ENCODE measurements around the gene SIRT5. TPM values are rescaled to one million over a fixed set of nuclear protein-coding genes. Genes with fewer than 3 reads are reported as not detected.

The SIRT5 gene
- polyA plus RNA-seq, 1 experiment = 5.3 TPM

DNA sequence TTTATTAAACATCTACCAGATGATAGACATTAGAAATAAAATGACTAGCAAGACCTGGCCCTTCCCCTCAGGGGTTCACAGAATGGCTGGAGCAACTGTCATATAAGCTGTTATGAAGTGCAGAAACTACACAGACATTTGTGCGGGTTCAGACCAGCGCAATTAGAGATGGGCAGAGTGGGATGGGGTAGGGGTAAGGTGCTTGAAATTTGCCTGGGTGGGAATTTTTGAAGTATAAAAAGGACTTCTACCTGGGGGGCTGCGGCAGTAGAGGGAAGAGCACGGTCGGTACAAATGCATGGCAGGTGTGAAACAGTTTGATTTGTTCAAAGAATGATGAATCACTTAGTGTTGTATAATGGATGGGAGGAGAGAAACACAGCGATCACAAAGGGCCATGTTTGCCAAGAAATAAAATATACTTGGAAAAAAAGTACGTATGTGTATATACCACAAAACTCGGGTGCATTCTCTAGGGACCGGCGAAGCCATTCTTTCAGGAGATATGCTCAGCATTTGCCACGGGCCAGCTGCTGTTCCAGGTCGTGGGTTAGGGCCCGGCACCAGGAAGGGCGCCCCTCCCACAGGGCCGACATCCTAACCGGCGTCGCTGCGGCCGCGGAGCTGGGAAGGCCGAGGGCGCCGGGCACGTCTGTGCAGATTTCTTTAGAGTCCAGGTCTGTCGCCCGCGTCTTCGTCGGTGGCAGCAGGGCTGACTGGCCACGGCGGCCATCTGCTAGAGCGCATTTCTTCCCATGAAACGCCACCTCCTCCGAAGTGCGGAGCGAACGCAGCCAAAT, 39.9 kb downstream of the SIRT5 start:
- H3K27me3 ChIP-seq (ENCODE audit: control insufficient read depth, insufficient read depth, low read length) = no peaks in the 10 kb centered on the region
- H3K9me3 ChIP-seq (ENCODE audit: control insufficient read depth, insufficient read depth, low read length) = peaks cover 5% of the 10 kb centered on the region; the same call in 1 of the 2 replicates
- CTCF ChIA-PET = interaction anchor here (0.5 to 5.6 kb wide), 17 partner anchors 11 to 460 kb away, joined by 3 to 37 read pairs (median 4); partner anchors contain the start of genes SIRT5 and TBC1D7

GRCh38 chr6:13614926-13615791, 40.8 kb downstream of the SIRT5 start, which contains the start of gene NOL7:
Gene NOL7, plus strand, starts transcription at chr6:13615335. Its CDS starts 24 bp downstream, at chr6:13615359.
- H3K4me3 ChIP-seq (ENCODE audit: low read depth, low read length) = peak within 1 kb of the TSS; percentile 98
- H3K9me3 ChIP-seq (ENCODE audit: control insufficient read depth, insufficient read depth, low read length) = peaks cover 5% of the 10 kb centered on the region; the same call in 1 of the 2 replicates
- no peaks in the 10 kb centered on the region for H3K27me3 ChIP-seq (ENCODE audit: control insufficient read depth, insufficient read depth, low read length)
- DNase-seq (ENCODE audit: low read depth, low spot score) = peak; percentile 98
- TF ChIP-seq, protein P1, sequence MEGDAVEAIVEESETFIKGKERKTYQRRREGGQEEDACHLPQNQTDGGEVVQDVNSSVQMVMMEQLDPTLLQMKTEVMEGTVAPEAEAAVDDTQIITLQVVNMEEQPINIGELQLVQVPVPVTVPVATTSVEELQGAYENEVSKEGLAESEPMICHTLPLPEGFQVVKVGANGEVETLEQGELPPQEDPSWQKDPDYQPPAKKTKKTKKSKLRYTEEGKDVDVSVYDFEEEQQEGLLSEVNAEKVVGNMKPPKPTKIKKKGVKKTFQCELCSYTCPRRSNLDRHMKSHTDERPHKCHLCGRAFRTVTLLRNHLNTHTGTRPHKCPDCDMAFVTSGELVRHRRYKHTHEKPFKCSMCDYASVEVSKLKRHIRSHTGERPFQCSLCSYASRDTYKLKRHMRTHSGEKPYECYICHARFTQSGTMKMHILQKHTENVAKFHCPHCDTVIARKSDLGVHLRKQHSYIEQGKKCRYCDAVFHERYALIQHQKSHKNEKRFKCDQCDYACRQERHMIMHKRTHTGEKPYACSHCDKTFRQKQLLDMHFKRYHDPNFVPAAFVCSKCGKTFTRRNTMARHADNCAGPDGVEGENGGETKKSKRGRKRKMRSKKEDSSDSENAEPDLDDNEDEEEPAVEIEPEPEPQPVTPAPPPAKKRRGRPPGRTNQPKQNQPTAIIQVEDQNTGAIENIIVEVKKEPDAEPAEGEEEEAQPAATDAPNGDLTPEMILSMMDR (IDR thresholded peaks at IDR 0.05; ENCODE audit: low read depth, low read length) = peak; percentile 87
- peak within 1 kb of the TSS; percentile 94 for H3K27ac ChIP-seq (ENCODE audit: low read depth, low read length)
- POLR2A ChIA-PET = interaction anchor here (0.6 to 3.1 kb wide), 14 partner anchors 10 to 453 kb away, joined by 3 to 30 read pairs (median 4); partner anchors contain the start of genes GFOD1, SIRT5 and TBC1D7
- CTCF ChIA-PET = interaction anchor here (0.6 to 5.6 kb wide), 32 partner anchors 10 to 459 kb away, joined by 3 to 37 read pairs (median 4); partner anchors contain the start of genes SIRT5 and TBC1D7

More for the DNA sequence above, 39.9 kb downstream of the SIRT5 start:
- DNase-seq (ENCODE audit: low read depth, low spot score) = no peak
- Histone ChIP-seq H3K4me3 (ENCODE audit: low read depth, low read length) (peak overlapping the region; percentile 98), H3K27ac (ENCODE audit: low read depth, low read length) (peak overlapping the region; percentile 94)
- TF ChIP-seq, protein P1 (IDR thresholded peaks at IDR 0.05; ENCODE audit: low read depth, low read length) = no peak
- POLR2A ChIA-PET = interaction anchor here (0.6 to 3.1 kb wide), 14 partner anchors 9 to 312 kb away, joined by 3 to 30 read pairs (median 3); partner anchors contain the start of genes GFOD1, SIRT5 and TBC1D7

GRCh38 chr6:13615792-13616120, 41.4 kb downstream of the SIRT5 start:
- DNase-seq (ENCODE audit: low read depth, low spot score) = no peak
- POLR2A ChIA-PET = interaction anchor here (1.0 to 3.1 kb wide), 7 partner anchors 11 to 452 kb away, joined by 3 to 30 read pairs (median 4); partner anchors contain the start of genes SIRT5 and TBC1D7
- TF ChIP-seq, protein P1 (IDR thresholded peaks at IDR 0.05; ENCODE audit: low read depth, low read length) = no peak

GRCh38 chr6:13617066-13617465, 42.7 kb downstream of the SIRT5 start:
- ChIA-PET POLR2A (interaction anchor here (3.1 kb wide), 1 partner anchor 42 kb away, joined by 30 read pairs; the partner anchor contains the start of gene SIRT5), CTCF (interaction anchor here (1.0 to 5.6 kb wide), 5 partner anchors 8 to 282 kb away, joined by 3 to 37 read pairs (median 19); partner anchors contain the start of gene SIRT5)
- H3K27me3 ChIP-seq (ENCODE audit: control insufficient read depth, insufficient read depth, low read length) = no peaks in the 10 kb centered on the region
- TF ChIP-seq, protein P1 (IDR thresholded peaks at IDR 0.05; ENCODE audit: low read depth, low read length) = no peak
- DNase-seq (ENCODE audit: low read depth, low spot score) = no peak
- H3K4me3 ChIP-seq (ENCODE audit: low read depth, low read length) = no peak overlapping the region
- H3K9me3 ChIP-seq (ENCODE audit: control insufficient read depth, insufficient read depth, low read length) = peaks cover 5% of the 10 kb centered on the region; the same call in 1 of the 2 replicates
- H3K27ac ChIP-seq (ENCODE audit: low read depth, low read length) = no peak overlapping the region

More at GRCh38 chr6:13615792-13616120, 41.4 kb downstream of the SIRT5 start:
- peak overlapping the region; percentile 87 for H3K27ac ChIP-seq (ENCODE audit: low read depth, low read length)
- H3K27me3 ChIP-seq (ENCODE audit: control insufficient read depth, insufficient read depth, low read length) = no peaks in the 10 kb centered on the region
- peak overlapping the region; percentile 98 for H3K4me3 ChIP-seq (ENCODE audit: low read depth, low read length)
- CTCF ChIA-PET = interaction anchor here (0.6 to 5.6 kb wide), 29 partner anchors 9 to 458 kb away, joined by 3 to 37 read pairs (median 4); partner anchors contain the start of genes MCUR1, SIRT5 and TBC1D7
- H3K9me3 ChIP-seq (ENCODE audit: control insufficient read depth, insufficient read depth, low read length) = peaks cover 5% of the 10 kb centered on the region; the same call in 1 of the 2 replicates
